Measurements from ENCODE around the gene PPP6R2.

- TF ChIP-seq CTCF (conservative IDR thresholded peaks at IDR 0.05 in 1 of 2, IDR thresholded peaks at IDR 0.05 in 1 of 2; ENCODE audit: extremely low read depth in 1 of 2, insufficient read depth in 1 of 2, low read depth in 1 of 2, low read length in 2 of 2) (peak in 1 of 2 donors; percentile 1), EZH2 (IDR thresholded peaks at IDR 0.05; ENCODE audit: borderline replicate concordance, low read length) (no peak)
Observed at GRCh38 chr22:50304528-50305392, 38.4 kb upstream of the PPP6R2 start.
